Dermis blood vessel endothelial cell (primary cell): ENCODE measurements around the gene CR1L. TPM values are rescaled to one million over a fixed set of nuclear protein-coding genes. Genes with fewer than 3 reads are reported as not detected.
"Not testable (repeated sequence)": the region's sequence is repeated elsewhere in the genome, so short reads cannot be mapped to it uniquely, and the experiment has no call there.

ENCODE experiments used
- DNase-seq: peaks from one replicate; pipeline ENCODE4 v3.0.0; 2010
- total RNA-seq: library from RNA; depleted of rRNA; stranded (reverse); fragments of >200 nt; gene quantifications from 2 replicates; pipeline ENCODE4 v1.2.3, GENCODE V29; 2014

The CR1L gene
- total RNA-seq, 1 donor from 2014 or later = not detected

DNA sequence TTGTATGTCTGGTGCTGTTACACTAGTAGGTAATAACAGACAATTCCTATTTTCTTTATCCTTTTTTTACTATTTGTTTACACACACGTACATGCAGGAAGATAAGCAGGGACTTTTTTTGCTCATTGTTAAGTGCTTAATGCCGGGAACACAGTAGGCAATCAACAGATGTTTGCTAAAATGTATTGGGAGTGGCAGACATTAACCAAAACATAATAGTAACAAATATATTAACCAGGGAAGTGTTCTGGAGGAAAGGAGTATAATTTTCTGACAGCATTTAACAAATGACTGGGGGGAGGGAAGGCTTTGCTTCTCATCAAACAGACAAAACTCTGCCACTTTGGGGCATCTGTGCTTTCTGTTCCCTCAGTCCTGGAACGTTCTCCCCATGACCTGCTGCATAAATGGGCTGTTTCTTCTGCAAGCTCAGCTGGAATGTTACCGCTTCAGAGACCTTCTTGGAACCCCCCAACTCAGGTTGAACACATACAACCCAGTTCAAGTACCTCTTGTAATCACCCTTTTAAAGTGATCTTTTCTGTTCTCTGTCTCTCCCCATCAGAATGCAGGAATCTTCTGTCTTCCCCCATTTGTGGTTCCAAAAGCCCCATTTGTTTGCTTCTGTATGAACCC is 2.1 kb downstream of the CR1L start:
- no peak for DNase-seq

DNA sequence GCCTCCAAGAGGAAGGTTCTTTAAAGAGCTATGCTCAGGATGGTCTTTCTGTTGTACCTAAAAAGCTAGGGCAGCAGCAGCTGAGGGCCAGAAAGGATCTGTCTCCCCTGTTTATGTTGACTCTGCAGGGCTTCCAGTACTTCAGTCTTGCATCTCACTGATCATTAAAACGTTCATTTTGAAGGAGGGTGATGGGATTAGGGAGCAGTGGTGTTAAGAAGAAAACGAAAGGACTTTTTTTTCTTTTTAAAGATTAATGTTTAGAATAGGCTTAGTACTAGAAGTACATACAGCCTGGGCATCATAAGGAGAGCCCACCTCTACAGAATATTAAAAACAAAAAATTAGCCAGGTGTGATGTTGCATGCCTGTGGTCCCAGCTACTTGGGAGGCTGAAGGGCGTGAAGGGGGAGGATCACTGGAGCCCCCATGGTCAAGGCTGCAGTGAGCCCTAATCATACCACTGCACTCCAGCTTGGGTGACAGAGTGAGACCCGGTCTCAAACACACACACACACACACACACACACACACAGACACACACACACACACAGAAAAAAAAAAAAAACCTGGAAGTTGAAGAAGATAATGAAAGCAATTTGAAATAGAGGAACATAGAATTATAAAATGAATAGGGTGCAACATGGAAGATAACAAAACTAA is 2.9 kb downstream of the CR1L start:
- DNase-seq = no peak

DNA sequence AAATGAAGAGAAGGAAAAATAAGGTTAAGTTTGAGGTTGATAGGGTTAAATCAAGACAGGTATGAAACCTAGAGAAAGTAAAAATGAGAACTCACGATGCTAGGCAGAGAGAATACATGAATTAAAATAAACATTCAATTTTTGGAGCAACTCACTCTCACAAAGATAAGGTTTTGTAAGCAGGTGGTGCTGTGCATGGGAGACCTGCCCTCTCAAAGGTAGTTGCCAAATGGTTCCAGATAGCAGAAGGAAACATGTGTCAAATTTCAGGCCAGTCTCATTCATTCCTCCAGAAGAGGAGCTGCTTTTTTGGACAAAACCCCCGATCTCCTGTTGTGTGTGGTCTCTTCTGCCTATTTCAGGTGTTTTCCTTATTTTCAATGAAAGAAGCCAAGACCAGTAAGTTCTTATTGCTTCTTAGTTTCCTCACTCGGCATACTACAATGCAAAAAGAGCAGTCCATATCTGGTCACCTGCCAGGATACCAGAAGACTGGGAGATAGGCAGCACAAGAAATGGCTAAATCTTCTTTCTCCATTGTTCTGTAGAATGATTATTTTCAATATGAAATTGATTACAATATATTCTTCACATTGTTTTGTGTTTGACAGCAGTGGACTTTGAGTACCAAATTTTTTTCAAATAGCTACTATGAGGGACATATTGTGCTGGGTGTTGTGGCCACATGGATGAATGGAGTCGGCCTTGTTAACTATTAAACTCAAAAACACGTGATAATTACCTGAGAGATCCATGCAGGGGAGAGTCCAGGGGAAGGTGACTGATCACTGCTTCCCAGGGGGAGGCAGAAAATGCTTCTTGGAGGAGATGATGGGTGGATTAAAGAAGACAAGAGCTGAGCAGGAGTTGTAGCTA is 3.6 kb downstream of the CR1L start:
- DNase-seq = no peak

DNA sequence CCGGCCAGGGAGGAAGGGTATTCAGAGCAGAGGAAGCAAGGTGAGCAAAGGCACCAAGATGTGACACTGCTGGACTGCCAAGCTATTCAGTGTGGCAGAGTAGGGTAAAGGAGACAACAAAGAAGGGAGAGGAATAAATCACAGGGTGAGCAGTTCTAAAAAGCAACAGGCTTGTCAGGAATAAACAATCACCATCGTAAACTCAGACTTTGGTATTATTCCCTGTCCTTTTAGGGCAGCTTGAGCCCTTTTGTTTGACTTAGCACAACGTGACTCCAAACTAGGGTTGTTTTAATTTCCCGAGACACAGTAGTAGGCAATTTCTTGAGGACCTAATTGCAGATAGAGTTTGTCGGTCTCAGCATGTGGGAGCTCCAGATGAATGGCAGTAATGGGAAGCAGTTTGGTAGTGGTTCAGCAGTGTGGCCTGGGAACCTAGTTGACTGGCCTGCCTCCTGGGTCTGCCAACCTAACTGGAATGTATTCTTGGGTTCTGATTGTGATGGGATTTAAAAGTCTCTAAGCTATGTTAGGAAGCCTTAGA is 4.3 kb downstream of the CR1L start:
- DNase-seq = no peak

DNA sequence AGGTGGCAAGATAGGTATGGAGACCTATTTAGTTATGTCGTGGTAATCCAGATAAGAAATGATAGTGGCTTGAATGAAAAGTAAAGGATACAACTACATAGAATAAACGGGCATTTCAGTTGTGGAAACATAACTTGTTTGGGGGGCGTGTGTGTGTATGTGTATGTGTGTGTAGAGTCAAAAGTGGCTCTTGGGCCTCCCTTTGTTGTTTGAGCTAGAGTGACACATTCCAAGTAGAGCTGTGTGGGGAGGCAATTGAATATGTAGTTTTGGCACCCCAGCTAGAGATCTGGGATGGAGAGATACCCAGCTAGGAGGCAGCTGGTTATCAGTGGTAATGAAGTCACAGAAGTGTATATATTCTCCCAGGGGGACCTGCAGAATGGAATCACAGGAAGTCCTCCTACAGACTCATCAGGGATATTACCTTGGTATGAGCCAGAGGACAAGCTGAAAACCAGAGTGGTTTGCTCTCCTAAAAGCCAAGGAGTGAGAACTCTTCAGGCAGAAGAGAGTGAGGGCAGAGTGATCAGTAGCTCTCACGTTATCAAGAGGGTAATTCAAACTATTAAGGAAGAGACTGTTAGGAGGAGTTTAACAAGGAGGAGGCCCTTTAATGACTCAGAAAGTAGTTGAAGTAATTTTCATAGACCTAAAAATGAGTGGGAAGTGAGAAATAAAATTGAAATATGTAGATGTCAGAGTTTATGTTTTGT is 5.1 kb downstream of the CR1L start:
- DNase-seq = no peak

DNA sequence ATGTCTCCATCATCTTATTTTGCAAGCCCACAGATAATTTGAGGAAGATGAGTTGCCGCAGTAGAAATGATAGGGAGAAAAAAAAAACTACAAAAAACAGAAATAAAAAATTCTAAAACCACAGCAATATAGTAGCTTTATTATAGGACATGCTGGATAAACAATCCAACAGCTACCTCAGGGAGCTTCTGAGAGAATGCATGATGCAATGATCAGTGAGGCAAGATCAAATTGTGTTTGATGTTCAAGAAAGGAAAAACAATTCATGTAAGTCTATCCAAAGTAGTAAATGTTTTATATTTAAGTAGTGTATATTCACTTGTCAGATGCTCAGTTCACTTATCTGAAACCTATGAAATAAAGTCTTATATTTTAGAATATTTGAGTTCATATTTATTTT is 6.7 kb downstream of the CR1L start:
- DNase-seq = no peak

DNA sequence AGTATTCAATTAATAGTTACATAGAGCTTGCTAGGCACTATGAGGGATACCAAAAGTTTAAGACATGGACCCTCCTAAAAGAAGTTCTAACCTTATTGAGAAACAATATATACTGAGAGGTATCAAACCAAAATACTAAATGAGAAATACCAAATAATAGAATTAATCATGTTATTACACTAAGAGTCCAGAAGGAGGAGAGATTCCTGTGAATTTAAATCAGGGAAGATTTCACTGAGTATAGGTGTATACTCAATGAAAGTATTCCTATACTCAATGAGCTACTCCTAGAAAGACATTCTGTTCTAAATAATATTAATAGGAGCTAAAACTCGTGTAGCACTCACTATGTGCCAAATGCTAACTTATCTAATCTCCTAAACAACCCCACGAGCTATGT is 9.4 kb downstream of the CR1L start:
- peak; percentile 9 for DNase-seq

DNA sequence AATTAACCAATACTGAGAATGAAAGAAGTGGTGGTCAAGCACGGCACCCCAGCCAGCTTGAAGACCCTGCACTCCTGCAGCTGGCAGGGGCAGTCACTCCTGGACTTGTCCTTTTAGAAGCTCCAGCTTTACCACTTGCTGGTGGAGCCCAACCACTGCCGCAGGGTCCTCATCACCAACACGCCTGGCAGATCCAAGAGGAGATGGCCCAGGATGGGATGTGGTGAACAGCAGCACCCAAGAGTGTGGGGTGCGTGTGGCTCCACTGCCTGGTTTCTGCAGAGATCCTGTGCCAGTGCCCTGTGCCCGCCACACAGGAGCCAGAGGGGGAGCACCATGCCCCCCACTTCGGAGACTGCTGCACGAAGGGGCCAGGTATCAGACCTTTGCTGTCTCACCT is 13.5 kb downstream of the CR1L start:
- DNase-seq = no peak

DNA sequence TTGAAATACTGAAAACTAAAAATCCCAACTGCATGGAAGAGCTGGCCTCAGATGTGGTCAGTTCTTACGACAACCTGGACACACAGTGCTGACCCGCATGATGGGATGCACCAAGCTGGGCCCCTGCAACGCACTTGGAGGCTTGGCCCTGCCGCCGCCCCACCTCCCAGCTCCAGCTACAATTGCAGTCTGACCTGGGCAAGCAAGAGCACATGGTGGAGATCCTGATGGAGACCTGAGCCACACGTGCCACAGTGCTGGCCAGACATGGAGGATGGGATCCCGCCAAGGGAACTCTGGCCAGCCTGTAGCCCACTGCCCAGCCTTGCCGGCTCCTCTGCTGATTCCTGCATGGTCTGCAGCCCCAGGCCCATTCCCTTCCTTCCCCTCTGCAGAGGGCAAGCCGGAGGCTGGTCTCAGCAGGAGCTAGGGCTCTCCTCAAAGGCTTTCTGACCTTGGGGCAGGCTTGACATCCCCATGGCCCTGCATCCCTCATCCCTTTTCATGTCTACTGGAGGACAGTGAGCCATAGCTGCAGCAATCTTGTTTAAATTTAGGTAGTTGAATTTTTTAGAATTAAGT is 14.1 kb downstream of the CR1L start:
- DNase-seq = no peak

DNA sequence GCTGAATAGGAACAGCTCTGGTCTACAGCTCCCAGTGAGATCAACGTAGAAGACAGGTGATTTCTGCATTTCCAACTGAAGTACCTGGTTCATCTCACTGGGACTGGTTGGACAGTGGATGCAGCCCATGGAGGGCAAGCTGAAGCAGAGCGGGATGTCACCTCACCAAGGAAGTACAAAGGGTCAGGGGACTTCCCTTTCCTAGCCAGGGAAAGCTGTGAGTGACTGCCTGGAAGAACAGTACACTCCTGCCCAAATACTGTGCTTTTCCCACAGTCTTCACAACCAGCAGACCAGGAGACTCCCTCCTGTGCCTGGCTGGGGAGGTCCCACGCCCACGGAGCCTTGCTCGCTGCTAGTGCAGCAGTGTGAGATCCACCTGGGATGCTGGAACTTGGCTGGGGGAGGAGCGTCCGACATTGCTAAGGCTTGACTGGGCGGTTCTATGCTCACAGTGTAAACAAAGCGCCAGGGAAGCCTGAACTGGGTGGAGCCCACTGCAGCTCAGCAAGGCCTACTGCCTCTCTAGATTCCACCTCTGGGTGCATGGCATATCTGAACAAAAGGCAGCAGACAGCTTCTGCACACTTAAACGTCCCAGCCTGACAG is 14.7 kb downstream of the CR1L start:
- no peak for DNase-seq

DNA sequence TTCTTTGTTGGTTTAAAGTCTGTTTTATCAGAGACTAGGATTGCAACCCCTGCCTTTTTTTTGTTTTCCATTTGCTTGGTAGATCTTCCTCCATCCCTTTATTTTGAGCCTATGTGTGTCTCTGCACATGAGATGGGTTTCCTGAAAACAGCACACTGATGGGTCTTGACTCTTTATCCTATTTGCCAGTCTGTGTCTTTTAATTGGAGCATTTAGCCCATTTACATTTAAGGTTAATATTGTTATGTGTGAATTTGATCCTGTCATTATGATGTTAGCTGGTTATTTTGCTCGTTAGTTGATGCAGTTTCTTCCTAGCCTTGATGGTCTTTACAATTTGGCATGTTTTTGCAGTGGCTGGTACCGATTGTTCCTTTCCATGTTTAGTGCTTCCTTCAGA is 16.5 kb downstream of the CR1L start:
- not testable (repeated sequence) for DNase-seq

DNA sequence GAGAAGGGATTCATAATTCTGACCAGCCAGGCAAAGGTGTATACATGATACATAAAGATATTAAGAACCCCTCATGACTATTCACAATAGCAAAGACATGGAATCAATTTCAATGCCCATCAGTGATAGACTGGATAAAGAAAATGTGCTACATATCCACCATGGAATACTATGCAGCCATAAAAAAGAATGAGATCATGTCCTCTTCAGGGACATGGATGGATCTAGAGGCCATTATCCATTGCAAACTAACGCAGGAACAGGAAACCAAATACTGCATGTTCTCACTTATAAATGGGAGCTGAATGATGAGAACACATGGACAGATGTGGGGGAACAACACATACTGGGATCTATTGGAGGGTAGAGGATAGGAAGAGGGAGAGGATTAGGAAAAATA is 21.4 kb downstream of the CR1L start:
- no peak for DNase-seq

DNA sequence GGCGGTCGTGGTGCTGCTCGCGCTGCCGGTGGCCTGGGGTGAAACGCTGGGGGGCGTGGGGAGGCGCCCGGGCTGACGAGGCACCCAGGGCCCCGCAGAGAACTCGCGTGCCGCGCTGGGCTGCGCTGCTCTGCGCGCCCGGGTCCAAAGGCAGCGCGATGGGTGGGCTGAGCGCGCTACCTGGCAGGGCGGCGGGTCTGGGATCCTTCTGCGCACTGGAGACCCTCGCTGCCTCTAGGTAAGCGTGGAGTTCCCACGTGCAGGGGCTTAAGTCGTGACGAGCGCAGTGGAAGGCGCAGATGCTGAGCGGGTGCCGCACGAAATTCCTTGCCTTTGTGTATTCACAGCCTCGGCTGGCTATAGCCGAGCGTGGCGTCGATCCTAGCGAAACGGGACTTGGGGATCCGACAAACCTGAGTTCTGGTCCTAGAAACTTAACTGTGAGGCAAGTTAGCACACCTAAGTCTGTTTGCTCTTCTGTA is 24.6 kb downstream of the CR1L start:
- DNase-seq = no peak

DNA sequence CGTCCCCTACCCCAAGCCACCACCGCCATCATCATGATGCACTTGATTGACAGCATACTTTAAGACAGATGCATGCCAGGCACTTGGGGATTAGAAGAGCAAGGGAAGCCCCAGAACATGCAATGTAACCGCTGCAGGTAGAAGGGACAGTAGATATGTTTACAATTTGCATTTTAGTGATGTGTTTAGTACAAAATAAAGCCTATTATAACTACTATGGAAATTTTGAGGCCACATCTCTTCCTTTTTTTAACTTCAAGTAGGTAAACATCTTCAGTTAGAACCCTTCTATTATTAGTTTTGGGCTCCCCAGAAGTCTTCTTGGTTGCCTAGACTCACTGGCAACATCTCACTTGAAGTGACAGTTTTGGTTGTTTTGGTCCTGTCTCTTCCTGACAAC is 25.3 kb downstream of the CR1L start:
- no peak for DNase-seq

DNA sequence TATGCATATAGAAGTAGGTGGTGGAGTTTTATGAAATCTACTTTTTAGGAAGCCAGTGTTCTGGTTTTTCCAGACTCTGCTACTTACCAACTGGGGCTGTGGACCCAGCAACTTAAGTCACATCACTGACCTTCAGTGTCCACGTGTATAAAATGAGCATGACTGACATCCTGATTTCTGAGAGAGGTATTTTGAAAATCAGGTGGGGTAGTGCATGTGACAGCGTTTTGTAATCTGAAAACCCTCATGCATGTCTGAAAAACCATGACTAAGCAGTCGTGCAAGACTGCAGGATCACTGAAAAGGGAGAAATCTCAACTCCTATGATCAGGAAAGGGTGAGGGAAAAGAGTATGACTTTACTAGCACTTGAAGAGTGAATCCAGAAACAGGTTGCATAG is 26.1 kb downstream of the CR1L start:
- DNase-seq = no peak

DNA sequence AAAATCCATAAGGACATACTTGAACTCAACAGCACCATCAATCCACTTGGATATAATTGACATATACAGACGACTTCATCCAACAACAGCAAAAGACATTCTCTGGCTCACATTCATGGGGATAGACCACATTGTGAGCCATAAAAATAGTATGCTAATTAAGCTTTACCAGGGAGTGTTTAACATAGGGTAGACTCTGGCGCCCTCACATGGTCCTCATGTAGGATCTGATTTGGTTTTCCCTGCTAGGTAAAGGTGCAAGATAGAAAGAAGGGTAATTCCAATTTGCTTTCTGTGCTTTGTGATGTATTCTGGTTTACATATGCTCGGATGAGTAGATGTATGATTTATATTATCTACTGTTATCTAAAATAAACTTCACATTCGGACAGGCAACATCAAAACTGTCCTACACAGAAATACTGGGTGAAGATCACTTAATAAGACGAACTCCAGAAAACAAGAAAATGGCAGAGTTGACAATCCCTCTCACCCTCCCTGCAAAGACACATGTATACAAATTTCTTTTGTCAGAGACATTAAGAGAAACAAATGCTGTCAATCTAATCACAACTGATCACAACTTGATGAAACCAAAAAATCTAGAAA is 27.7 kb downstream of the CR1L start:
- DNase-seq = peak; percentile 47

DNA sequence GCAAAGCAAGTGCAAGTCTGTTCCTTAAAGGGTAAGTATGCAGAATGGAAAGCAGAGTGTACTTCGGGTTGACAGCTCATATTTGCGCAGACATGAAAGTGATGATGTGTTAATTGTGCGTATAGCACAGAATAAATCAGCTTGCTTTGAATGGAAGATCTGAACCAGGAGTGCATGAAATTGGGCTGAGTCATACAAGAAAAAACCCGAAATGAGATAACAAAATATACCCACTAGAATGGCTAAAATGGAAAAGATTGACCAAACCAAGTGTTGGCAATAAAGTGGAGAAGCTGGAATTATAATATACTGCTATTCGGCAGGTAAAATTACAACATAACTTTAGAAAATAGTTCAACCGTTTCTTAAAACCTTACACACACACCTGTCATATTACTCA is 28.5 kb downstream of the CR1L start:
- no peak for DNase-seq

DNA sequence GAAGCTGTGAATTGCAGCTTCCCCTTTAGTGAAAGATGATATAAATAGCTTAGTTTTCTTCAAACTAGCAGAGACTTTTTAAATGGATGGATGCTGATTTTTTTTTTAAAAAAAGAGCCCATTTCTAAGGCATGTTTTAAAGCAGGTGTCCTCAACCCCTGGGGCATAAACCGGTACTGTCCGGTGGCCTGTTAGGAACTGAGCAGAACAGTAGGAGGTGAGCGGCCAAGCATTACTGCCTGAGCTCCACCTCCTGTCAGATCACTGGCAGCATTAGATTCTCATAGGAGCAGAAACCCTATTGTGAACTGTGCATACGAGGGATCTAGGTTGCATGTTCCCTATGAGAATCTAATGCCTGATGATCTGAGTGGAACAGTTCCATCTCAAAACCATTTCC is 31.2 kb downstream of the CR1L start:
- DNase-seq = no peak

DNA sequence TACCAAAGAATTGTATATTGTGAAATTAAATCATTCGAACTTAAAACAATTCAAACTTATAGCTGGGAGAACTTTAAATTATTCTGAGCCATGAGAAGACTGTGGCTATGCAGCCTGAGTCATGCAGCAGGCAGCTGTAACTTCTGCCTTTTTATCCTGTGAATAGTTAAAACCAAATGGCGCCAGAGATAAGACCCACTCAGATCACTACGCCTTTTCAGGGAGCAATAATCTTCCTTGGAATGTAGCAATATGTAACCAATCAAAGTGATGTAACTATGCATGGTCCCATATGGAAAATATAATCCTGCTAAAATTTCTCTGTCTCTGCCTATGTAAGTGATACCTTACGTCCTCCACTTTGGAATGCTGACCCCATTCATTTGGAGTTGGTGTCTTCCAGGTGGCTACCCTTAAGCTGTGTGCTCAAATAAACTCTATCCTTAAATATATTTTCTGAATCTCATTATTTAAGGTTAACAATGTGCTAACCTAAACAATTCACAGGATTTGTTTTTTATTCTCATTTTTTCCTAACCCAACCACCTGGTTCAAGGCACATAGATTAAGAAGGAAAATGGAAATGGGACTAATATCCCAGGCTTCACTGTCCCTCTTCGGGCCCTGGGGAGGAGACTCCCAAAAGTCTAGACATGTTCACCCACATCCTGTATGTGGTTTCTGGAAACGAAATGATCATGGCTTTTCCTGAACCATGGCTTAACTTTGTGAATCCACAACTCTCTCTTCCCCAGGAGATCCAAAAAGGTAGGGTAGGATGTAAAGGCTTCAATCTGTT is 35.9 kb downstream of the CR1L start:
- not testable (repeated sequence) for DNase-seq

DNA sequence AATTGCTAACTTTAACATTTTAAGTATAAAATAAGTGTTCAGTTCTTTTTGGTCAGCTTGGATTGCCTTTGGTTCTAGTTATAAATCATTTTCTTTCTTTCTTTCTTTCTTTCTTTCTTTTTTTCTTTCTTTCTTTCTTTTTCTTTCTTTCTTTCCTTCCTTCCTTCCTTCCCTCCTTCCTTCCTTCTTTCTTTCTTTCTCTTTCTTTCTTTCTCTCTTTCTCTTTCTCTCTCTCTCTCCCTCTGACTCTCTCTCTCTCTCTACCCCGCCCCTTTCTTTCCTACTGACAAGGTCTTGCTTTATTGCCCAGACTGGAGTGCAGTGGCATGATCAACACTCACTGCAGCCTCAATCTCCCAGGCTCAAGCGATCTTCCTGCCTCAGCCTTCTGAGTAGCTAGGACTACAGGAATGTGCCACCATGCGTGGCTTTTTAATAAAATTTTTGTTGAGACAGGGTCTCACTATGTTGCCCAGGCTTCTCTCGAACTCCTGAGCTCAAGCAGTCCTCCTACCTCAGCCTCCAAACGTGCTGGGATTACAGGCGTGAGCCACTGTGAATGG is 38.0 kb downstream of the CR1L start:
- not testable (repeated sequence) for DNase-seq
